ENCODE data around the gene PKP2. TPM values are rescaled to one million over a fixed set of nuclear protein-coding genes. Genes with fewer than 3 reads are reported as not detected.
"Not testable (repeated sequence)": the region's sequence is repeated elsewhere in the genome, so short reads cannot be mapped to it uniquely, and the experiment has no call there.

The PKP2 gene
- total and polyA plus RNA-seq, 4 donors = 6.8 to 123 (median 21.4) TPM

DNA sequence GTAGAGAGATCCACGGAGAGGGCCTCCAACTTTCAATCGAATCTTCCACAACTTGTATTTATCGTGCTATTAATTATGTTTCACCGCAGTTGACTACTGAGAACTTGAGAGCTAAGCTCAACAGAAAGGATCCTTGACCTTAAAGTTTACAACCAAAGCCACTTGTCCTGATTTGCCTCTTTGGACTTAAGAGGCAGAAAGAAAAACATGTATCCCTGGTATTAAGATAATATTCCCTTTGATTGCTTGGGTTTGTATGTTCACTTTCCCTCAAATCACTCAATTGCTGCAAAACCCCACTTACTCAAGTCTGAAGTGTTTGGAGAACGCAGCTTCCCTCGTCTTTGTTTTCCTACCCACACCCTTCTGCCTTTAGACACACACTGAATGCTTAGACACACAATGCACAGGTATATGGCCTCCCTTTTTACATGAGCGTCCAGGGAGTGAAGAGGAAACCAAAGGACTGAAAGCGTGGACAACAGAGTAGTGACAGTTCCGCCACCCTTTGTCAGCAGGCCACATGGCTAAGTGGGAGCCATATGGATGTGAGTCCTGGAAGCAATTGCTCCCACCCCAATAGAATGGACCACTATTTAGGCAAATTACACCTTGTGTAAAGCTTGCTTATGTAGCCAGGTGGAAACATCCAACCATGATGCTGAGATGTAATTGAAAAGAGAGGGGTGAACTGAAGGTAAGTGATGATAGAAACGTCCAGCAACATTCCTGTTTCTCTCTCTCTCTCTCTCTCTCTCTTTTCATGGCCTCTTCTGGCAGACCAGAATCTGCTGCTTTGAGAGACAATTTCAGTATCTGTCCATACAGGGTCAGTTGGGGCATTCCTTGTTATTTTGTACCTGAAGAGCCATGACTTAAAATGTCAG, 1.4 kb upstream of the PKP2 start:
- 93% methylated on average over 7 of the region's 10 CpGs for WGBS (ENCODE audit: insufficient coverage)
- DNase-seq (ENCODE audit: low read depth in 4 of 6, low spot score in 6 of 6) = no peak
- peaks cover 9% of the 10 kb centered on the region for H3K4me1 ChIP-seq (ENCODE audit: control insufficient read depth, insufficient read depth, low read length)
- H3K27ac ChIP-seq (ENCODE audit: low read depth, low read length) = no peak overlapping the region
- no peaks in the 10 kb centered on the region for H3K36me3 ChIP-seq (ENCODE audit: control insufficient read depth, insufficient read depth, low read length)
- H3K4me3 ChIP-seq (ENCODE audit: low read depth, low read length) = no peak overlapping the region
- H3K27me3 ChIP-seq (ENCODE audit: control insufficient read depth, insufficient read depth, low read length) = no peaks in the 10 kb centered on the region
- H3K9me3 ChIP-seq (ENCODE audit: control insufficient read depth, insufficient read depth, low read length) = no peaks in the 10 kb centered on the region

DNA sequence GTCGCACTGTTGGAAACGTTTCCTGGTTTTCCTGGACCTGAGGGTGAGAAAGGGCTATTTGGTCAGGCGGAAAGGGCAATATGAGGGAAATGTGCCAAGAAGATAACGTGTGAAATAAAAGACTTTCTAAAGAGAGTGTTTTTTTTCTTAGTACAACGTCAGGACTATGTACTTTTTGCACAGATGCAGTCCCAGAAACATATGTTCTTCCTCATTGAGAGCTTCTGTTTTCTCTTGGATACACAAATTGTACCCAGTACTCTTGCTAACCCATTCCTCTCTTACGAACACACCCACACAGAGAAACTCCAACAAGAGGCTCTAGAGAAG, 669 bp upstream of the PKP2 start:
- H3K27ac ChIP-seq (ENCODE audit: low read depth, low read length) = no peak overlapping the region
- peak in 2 of 6 donors; percentile 9 to 57 for DNase-seq (ENCODE audit: low read depth in 4 of 6, low spot score in 6 of 6)
- no peaks in the 10 kb centered on the region for H3K27me3 ChIP-seq (ENCODE audit: control insufficient read depth, insufficient read depth, low read length)
- peaks cover 9% of the 10 kb centered on the region for H3K4me1 ChIP-seq (ENCODE audit: control insufficient read depth, insufficient read depth, low read length)
- no peaks in the 10 kb centered on the region for H3K36me3 ChIP-seq (ENCODE audit: control insufficient read depth, insufficient read depth, low read length)
- H3K4me3 ChIP-seq (ENCODE audit: low read depth, low read length) = peak overlapping the region; percentile 53
- no peaks in the 10 kb centered on the region for H3K9me3 ChIP-seq (ENCODE audit: control insufficient read depth, insufficient read depth, low read length)
- 7% methylated on average over 3 of the region's 6 CpGs for WGBS (ENCODE audit: insufficient coverage)

DNA sequence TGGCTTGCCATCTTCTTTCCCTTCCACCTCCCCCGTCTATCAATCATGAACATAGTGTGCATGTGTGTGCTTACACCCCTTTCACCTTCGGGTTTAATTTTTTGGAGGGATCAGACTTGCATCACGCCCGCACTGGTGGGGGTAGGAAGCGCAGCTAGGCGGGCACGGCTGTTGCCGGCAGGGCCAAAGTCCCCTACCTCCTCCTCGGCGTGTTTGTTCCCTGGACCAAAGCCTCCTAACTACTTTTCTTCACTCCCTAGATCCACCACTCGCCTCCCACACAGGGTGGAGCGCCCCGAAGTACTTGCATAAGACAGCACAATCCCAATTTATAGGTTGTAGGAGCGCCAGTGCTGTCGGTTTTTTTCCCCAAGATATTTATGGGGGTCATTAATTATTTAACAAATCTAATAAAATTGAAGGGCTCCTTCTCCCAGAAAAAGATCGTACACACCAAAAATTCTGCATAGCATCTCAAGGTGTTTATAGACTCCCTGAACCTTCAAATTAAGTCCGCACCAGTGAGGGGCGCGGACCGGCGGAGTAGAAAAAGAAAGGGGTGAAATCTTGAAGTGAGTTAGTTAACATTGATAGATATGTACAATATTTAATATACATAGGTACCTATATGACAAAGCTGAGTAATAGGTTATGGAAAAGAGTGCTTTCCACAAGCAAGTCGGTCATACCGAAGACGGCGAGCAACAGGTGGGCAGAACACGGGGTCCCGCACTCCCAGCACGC, 717 bp downstream of the PKP2 start:
- Histone ChIP-seq H3K4me3 (ENCODE audit: low read depth, low read length) (peak overlapping the region; percentile 45), H3K9me3 (ENCODE audit: control insufficient read depth, insufficient read depth, low read length) (no peaks in the 10 kb centered on the region), H3K27me3 (ENCODE audit: control insufficient read depth, insufficient read depth, low read length) (no peaks in the 10 kb centered on the region), H3K27ac (ENCODE audit: low read depth, low read length) (no peak overlapping the region), H3K4me1 (ENCODE audit: control insufficient read depth, insufficient read depth, low read length) (peaks cover 9% of the 10 kb centered on the region), H3K36me3 (ENCODE audit: control insufficient read depth, insufficient read depth, low read length) (no peaks in the 10 kb centered on the region)
- DNase-seq (ENCODE audit: low read depth in 4 of 6, low spot score in 6 of 6) = no peak
- 0% methylated on average over 9 of the region's 28 CpGs for WGBS (ENCODE audit: insufficient coverage)

DNA sequence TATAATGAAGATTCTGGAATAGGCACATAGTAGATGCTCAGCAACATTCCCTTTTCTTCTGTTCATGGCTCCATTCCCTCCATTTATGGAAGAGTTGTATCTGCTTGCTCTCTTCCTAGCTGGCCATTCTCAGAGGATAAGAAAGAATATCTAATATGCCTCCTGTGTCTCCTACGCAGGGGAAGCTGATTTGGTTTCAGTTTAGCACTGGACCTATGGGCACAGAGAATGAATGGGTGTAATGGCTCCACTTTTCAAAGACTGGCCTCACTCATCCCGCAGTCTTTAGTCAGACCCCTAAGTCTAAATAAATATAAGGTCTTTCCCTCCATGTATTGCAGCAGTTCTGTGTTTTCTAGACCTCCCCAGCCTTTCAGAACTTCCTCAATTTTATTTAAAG, 2.0 kb downstream of the PKP2 start:
- Histone ChIP-seq H3K27me3 (ENCODE audit: control insufficient read depth, insufficient read depth, low read length) (no peaks in the 10 kb centered on the region), H3K27ac (ENCODE audit: low read depth, low read length) (no peak overlapping the region), H3K36me3 (ENCODE audit: control insufficient read depth, insufficient read depth, low read length) (no peaks in the 10 kb centered on the region), H3K4me3 (ENCODE audit: low read depth, low read length) (no peak overlapping the region), H3K9me3 (ENCODE audit: control insufficient read depth, insufficient read depth, low read length) (no peaks in the 10 kb centered on the region), H3K4me1 (ENCODE audit: control insufficient read depth, insufficient read depth, low read length) (peaks cover 9% of the 10 kb centered on the region)
- DNase-seq (ENCODE audit: low read depth in 4 of 6, low spot score in 6 of 6) = no peak
- 100% methylated on average over 1 of the region's 2 CpGs for WGBS (ENCODE audit: insufficient coverage)

DNA sequence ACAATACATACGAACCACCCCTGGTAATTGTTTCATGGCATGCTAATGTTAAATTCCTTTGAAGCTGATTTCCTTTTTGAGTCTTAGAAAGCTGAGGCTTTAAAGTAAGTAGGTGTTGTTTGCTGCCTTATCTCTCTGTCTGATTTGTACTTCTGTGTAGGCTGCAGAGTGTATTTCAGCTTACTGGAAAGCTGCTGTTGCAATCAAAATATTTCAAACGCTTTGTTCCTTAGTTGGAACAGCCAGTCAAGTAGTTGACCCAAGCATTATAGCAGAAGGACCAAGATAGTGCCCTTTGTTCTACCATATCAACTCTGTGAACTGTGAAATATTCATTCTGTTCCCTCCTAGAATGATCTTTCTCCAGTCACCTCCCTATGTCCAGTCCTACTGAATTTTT, 3.1 kb downstream of the PKP2 start:
- Histone ChIP-seq H3K27ac (ENCODE audit: low read depth, low read length) (no peak overlapping the region), H3K9me3 (ENCODE audit: control insufficient read depth, insufficient read depth, low read length) (no peaks in the 10 kb centered on the region), H3K27me3 (ENCODE audit: control insufficient read depth, insufficient read depth, low read length) (no peaks in the 10 kb centered on the region), H3K4me1 (ENCODE audit: control insufficient read depth, insufficient read depth, low read length) (peaks cover 9% of the 10 kb centered on the region), H3K4me3 (ENCODE audit: low read depth, low read length) (no peak overlapping the region), H3K36me3 (ENCODE audit: control insufficient read depth, insufficient read depth, low read length) (no peaks in the 10 kb centered on the region)
- no peak for DNase-seq (ENCODE audit: low read depth in 4 of 6, low spot score in 6 of 6)
- WGBS (ENCODE audit: insufficient coverage) = 57% methylated on average over 1 of the region's 2 CpGs

DNA sequence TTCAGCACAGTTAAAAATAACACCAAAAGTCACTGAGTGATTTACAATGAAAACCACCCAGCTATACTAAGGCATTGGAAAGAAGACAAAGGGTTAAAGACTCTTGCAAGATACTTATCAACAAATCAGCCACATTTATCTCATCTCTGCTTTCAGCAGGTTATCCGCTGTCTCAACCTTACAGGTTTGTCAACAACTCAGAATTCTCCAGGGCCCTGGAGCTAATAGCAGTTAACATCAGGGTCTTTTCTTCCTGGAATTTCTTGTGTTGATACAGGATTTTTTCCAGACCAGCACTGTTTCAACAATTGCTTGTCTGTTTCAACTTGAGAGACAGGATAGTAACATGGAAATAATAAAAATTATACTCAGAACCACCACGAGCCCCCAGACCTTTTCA, 3.5 kb downstream of the PKP2 start:
- Histone ChIP-seq H3K36me3 (ENCODE audit: control insufficient read depth, insufficient read depth, low read length) (no peaks in the 10 kb centered on the region), H3K27ac (ENCODE audit: low read depth, low read length) (no peak overlapping the region), H3K4me3 (ENCODE audit: low read depth, low read length) (no peak overlapping the region), H3K9me3 (ENCODE audit: control insufficient read depth, insufficient read depth, low read length) (no peaks in the 10 kb centered on the region), H3K27me3 (ENCODE audit: control insufficient read depth, insufficient read depth, low read length) (no peaks in the 10 kb centered on the region), H3K4me1 (ENCODE audit: control insufficient read depth, insufficient read depth, low read length) (peaks cover 9% of the 10 kb centered on the region)
- WGBS (ENCODE audit: insufficient coverage) = no CpG with 5 or more reads among the region's 2 CpGs
- no peak for DNase-seq (ENCODE audit: low read depth in 4 of 6, low spot score in 6 of 6)

DNA sequence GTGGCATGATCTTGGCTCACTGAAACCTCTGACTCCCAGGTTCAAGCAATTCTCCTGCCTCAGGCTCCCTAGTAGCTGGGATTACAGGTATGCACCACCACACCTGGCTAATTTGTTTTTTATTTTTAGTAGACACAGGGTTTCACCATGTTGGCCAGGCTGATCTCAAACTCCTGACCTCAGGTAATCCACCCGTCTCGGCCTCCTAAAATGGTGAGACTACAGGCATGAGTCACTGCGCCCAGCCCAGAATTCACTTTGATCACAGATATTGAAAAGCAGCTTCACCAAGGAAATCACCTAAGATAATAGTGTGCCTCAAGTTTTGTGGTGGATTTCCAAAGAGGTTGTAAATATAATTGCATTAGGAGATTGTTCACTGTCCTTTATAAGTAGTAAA, 4.2 kb downstream of the PKP2 start:
- WGBS (ENCODE audit: insufficient coverage) = no CpG with 5 or more reads among the region's 3 CpGs
- not testable (repeated sequence) for H3K27me3 ChIP-seq (ENCODE audit: control insufficient read depth, insufficient read depth, low read length); H3K4me3 ChIP-seq (ENCODE audit: low read depth, low read length); H3K9me3 ChIP-seq (ENCODE audit: control insufficient read depth, insufficient read depth, low read length); H3K4me1 ChIP-seq (ENCODE audit: control insufficient read depth, insufficient read depth, low read length); H3K36me3 ChIP-seq (ENCODE audit: control insufficient read depth, insufficient read depth, low read length); DNase-seq (ENCODE audit: low read depth in 4 of 6, low spot score in 6 of 6); H3K27ac ChIP-seq (ENCODE audit: low read depth, low read length)

DNA sequence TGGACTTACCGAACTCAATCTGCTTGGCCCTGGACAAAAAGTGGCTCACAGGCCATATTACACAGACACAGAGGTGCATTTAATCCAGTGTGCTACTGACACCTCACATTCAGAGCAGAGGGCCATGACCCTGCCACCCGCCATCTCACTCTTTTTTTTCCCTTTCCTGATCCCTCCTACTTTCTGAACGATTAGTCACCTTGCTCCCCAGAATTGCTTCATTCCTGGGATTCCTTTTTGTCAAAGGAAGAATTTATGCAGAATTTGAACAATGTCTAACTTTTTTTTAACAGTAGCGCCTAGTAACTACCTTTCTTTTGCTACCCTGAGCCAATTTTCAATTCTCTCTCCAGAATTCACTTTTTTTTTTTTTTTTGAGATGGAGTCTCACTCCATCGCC, 4.6 kb downstream of the PKP2 start:
- Histone ChIP-seq H3K27me3 (ENCODE audit: control insufficient read depth, insufficient read depth, low read length) (no peaks in the 10 kb centered on the region), H3K27ac (ENCODE audit: low read depth, low read length) (no peak overlapping the region), H3K9me3 (ENCODE audit: control insufficient read depth, insufficient read depth, low read length) (no peaks in the 10 kb centered on the region), H3K4me3 (ENCODE audit: low read depth, low read length) (no peak overlapping the region), H3K36me3 (ENCODE audit: control insufficient read depth, insufficient read depth, low read length) (no peaks in the 10 kb centered on the region), H3K4me1 (ENCODE audit: control insufficient read depth, insufficient read depth, low read length) (peaks cover 7% of the 10 kb centered on the region)
- WGBS (ENCODE audit: insufficient coverage) = 48% methylated on average over 3 of the region's 5 CpGs
- no peak for DNase-seq (ENCODE audit: low read depth in 4 of 6, low spot score in 6 of 6)

DNA sequence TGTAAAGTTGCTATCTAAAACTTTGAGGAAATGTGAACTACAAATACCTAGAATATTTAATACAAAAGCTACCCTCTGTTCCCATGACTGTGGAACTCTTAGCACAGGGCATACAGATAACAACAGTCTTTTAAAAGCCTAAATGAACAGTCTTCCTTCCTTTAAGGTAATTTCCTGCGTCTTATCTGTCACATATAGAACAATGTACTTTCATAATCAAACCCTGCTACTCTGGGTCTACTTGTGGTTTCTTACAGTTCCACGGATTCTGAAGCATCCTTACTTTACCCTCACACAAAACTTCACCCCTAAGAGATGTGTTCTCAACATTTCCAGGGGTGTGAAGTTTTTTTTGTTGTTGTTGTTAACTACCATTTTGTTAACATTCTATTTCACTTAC, 5.1 kb downstream of the PKP2 start:
- Histone ChIP-seq H3K4me1 (ENCODE audit: control insufficient read depth, insufficient read depth, low read length) (peaks cover 6% of the 10 kb centered on the region), H3K27me3 (ENCODE audit: control insufficient read depth, insufficient read depth, low read length) (no peaks in the 10 kb centered on the region), H3K9me3 (ENCODE audit: control insufficient read depth, insufficient read depth, low read length) (no peaks in the 10 kb centered on the region), H3K4me3 (ENCODE audit: low read depth, low read length) (no peak overlapping the region), H3K27ac (ENCODE audit: low read depth, low read length) (no peak overlapping the region), H3K36me3 (ENCODE audit: control insufficient read depth, insufficient read depth, low read length) (no peaks in the 10 kb centered on the region)
- no peak for DNase-seq (ENCODE audit: low read depth in 4 of 6, low spot score in 6 of 6)
- 67% methylated on average over 1 of the region's 2 CpGs for WGBS (ENCODE audit: insufficient coverage)

Measured in spinal cord (tissue), 10 donors.